ENCODE results near the gene FRY. TPM values are rescaled to one million over a fixed set of nuclear protein-coding genes. Genes with fewer than 3 reads are reported as not detected.
A peak's percentile ranks its signal among the peaks of the same experiment; 100 is the strongest.

The FRY gene
- total and polyA plus RNA-seq, 2 of the 13 experiments (the other 11 are each of a cell fraction or from before 2014, with no cell fraction given): 8.2 to 13.1 TPM

- TF ChIP-seq FUBP1 (CRISPR knock-in tag; IDR thresholded peaks at IDR 0.05; ENCODE audit: borderline replicate concordance) (no peak), ZSCAN9 (CRISPR knock-in tag; IDR thresholded peaks at IDR 0.05; ENCODE audit: borderline replicate concordance) (no peak), ZNF589 (CRISPR knock-in tag; conservative IDR thresholded peaks at IDR 0.05) (no peak), HMGXB4 (CRISPR knock-in tag; IDR thresholded peaks at IDR 0.05; ENCODE audit: borderline replicate concordance in 1 of 2, low read depth in 1 of 2) (no peak), NR2F1 (CRISPR knock-in tag; IDR thresholded peaks at IDR 0.05) (peak; percentile 39 to 76; a peak in 3 of 4 replicates), CBFB (CRISPR knock-in tag; IDR thresholded peaks at IDR 0.05) (peak; percentile 85), FOXK1 (CRISPR knock-in tag; IDR thresholded peaks at IDR 0.05; ENCODE audit: borderline replicate concordance, low read depth) (no peak), ZNF839 (CRISPR knock-in tag; IDR thresholded peaks at IDR 0.05; ENCODE audit: borderline replicate concordance) (no peak), FOXJ3 (CRISPR knock-in tag; IDR thresholded peaks at IDR 0.05; ENCODE audit: borderline replicate concordance) (peak; percentile 75; the same call in 1 of the 2 replicates), KLF11 (CRISPR knock-in tag; IDR thresholded peaks at IDR 0.05) (no peak), ZBTB26 (CRISPR knock-in tag; IDR thresholded peaks at IDR 0.05; ENCODE audit: borderline replicate concordance) (no peak), MATR3 (CRISPR knock-in tag; IDR thresholded peaks at IDR 0.05) (no peak), ZNF362 (CRISPR knock-in tag; IDR thresholded peaks at IDR 0.05; ENCODE audit: borderline replicate concordance) (no peak), POLR2G (IDR thresholded peaks at IDR 0.05; ENCODE audit: low read depth, low read length) (no peak), HIC2 (CRISPR knock-in tag; IDR thresholded peaks at IDR 0.05; ENCODE audit: low read depth) (0 out of 2 replicates have a peak, but pooled peaks have one; percentile 48), GFI1 (CRISPR knock-in tag; IDR thresholded peaks at IDR 0.05; ENCODE audit: borderline replicate concordance) (0 out of 2 replicates have a peak, but pooled peaks have one; percentile 48), SOX5 (CRISPR knock-in tag; IDR thresholded peaks at IDR 0.05; ENCODE audit: borderline replicate concordance) (peak; percentile 88), KLF12 (CRISPR knock-in tag; IDR thresholded peaks at IDR 0.05; ENCODE audit: borderline replicate concordance) (no peak), ZNF577 (CRISPR knock-in tag; IDR thresholded peaks at IDR 0.05; ENCODE audit: borderline replicate concordance, low read depth) (no peak), TFE3 (CRISPR knock-in tag; IDR thresholded peaks at IDR 0.05) (0 out of 2 replicates have a peak, but pooled peaks have one; percentile 18)
Observed at GRCh38 chr13:32080328-32080744, 48.8 kb downstream of the FRY start (continued).

All from HepG2 (cell line).